Measurements from ENCODE around the gene NOA1.
"Not testable (repeated sequence)": the region's sequence is repeated elsewhere in the genome, so short reads cannot be mapped to it uniquely, and the experiment has no call there.

The NOA1 gene

GRCh38 chr4:56930638-56931037 lies 46.8 kb downstream of the NOA1 start:
- DNase-seq (ENCODE audit: extremely low read depth, low read depth): no peak
- no peak for TF ChIP-seq CTCF (IDR thresholded peaks at IDR 0.05; ENCODE audit: low read depth, low read length)

GRCh38 chr4:56927196-56927595 lies 50.2 kb downstream of the NOA1 start:
- DNase-seq (ENCODE audit: extremely low read depth, low read depth): no peak
- no peak for TF ChIP-seq CTCF (IDR thresholded peaks at IDR 0.05; ENCODE audit: low read depth, low read length)

- DNase-seq (ENCODE audit: extremely low read depth, low read depth): not testable (repeated sequence)
Measured at GRCh38 chr4:56914977-56915376, 62.4 kb downstream of the NOA1 start.

GRCh38 chr4:56914336-56914735 lies 63.1 kb downstream of the NOA1 start:
- no peak for DNase-seq (ENCODE audit: extremely low read depth, low read depth)
- no peak for TF ChIP-seq CTCF (IDR thresholded peaks at IDR 0.05; ENCODE audit: low read depth, low read length)

Measured in AG09319 (cell line).